ENCODE data around the gene POU6F2. TPM values are rescaled to one million over a fixed set of nuclear protein-coding genes. Genes with fewer than 3 reads are reported as not detected.
"Not testable (repeated sequence)": the region's sequence is repeated elsewhere in the genome, so short reads cannot be mapped to it uniquely, and the experiment has no call there.

Gene POU6F2
- total and polyA plus RNA-seq, 5 donors from 2014 or later: not detected

GRCh38 chr7:39181398-39181797 is 203.7 kb downstream of the POU6F2 start:
- no peak for DNase-seq
- Mint-ChIP-seq H3K9me3 (peaks cover 0 to 1% (median 0%) of the 10 kb centered on the region in 7 donors), H3K4me3 (no peak overlapping the region), H3K4me1 (no peaks in the 10 kb centered on the region), H3K27me3 (no peaks in the 10 kb centered on the region), H3K27ac (no peak overlapping the region), H3K36me3 (no peaks in the 10 kb centered on the region)
- H3K36me3 ChIP-seq (ENCODE audit: control insufficient read depth, insufficient read depth, low read length): no peaks in the 10 kb centered on the region
- H3K27ac ChIP-seq (ENCODE audit: insufficient read depth, low read length, poor library complexity, severe bottlenecking): no peak overlapping the region
- no peak overlapping the region for H3K4me3 ChIP-seq (ENCODE audit: low read depth, low read length)
- H3K4me1 ChIP-seq (ENCODE audit: control insufficient read depth, insufficient read depth, low read length, poor library complexity, severe bottlenecking): no peaks in the 10 kb centered on the region
- ATAC-seq (ENCODE audit: low read depth in 2 of 2): no peak
- no peaks in the 10 kb centered on the region for H3K27me3 ChIP-seq (ENCODE audit: control insufficient read depth, insufficient read depth, low read length)
- no peaks in the 10 kb centered on the region for H3K9me3 ChIP-seq (ENCODE audit: control insufficient read depth in 2 of 2, low read length in 2 of 2)

- H3K36me3 Mint-ChIP-seq: no peaks in the 10 kb centered on the region
- no peak overlapping the region for H3K4me3 Mint-ChIP-seq
- H3K27me3 Mint-ChIP-seq: no peaks in the 10 kb centered on the region
- H3K27ac Mint-ChIP-seq: no peak overlapping the region
- H3K4me3 ChIP-seq (ENCODE audit: low read depth, low read length): no peak overlapping the region
- H3K27me3 ChIP-seq (ENCODE audit: control insufficient read depth, insufficient read depth, low read length): no peaks in the 10 kb centered on the region
- H3K9me3 Mint-ChIP-seq: peaks cover 0 to 1% (median 0%) of the 10 kb centered on the region in 7 donors
- H3K4me1 Mint-ChIP-seq: no peaks in the 10 kb centered on the region
- no peaks in the 10 kb centered on the region for H3K36me3 ChIP-seq (ENCODE audit: control insufficient read depth, insufficient read depth, low read length)
- no peaks in the 10 kb centered on the region for H3K9me3 ChIP-seq (ENCODE audit: control insufficient read depth in 2 of 2, low read length in 2 of 2)
- H3K27ac ChIP-seq (ENCODE audit: insufficient read depth, low read length, poor library complexity, severe bottlenecking): no peak overlapping the region
- no peaks in the 10 kb centered on the region for H3K4me1 ChIP-seq (ENCODE audit: control insufficient read depth, insufficient read depth, low read length, poor library complexity, severe bottlenecking)
- DNase-seq: no peak
- no peak for ATAC-seq (ENCODE audit: low read depth in 2 of 2)
These were observed 206.1 kb downstream of the POU6F2 start for GRCh38 chr7:39183796-39184195.

GRCh38 chr7:39184391-39184790 is 206.7 kb downstream of the POU6F2 start:
- Histone ChIP-seq H3K36me3 (ENCODE audit: control insufficient read depth, insufficient read depth, low read length) (no peaks in the 10 kb centered on the region), H3K27ac (ENCODE audit: insufficient read depth, low read length, poor library complexity, severe bottlenecking) (no peak overlapping the region), H3K4me3 (ENCODE audit: low read depth, low read length) (no peak overlapping the region), H3K9me3 (ENCODE audit: control insufficient read depth in 2 of 2, low read length in 2 of 2) (no peaks in the 10 kb centered on the region), H3K4me1 (ENCODE audit: control insufficient read depth, insufficient read depth, low read length, poor library complexity, severe bottlenecking) (no peaks in the 10 kb centered on the region), H3K27me3 (ENCODE audit: control insufficient read depth, insufficient read depth, low read length) (no peaks in the 10 kb centered on the region)
- no peak for ATAC-seq (ENCODE audit: low read depth in 2 of 2)
- no peak overlapping the region for H3K4me3 Mint-ChIP-seq
- H3K27ac Mint-ChIP-seq: no peak overlapping the region
- no peaks in the 10 kb centered on the region for H3K27me3 Mint-ChIP-seq
- H3K9me3 Mint-ChIP-seq: peaks cover 0 to 1% (median 0%) of the 10 kb centered on the region in 7 donors
- H3K36me3 Mint-ChIP-seq: no peaks in the 10 kb centered on the region
- H3K4me1 Mint-ChIP-seq: no peaks in the 10 kb centered on the region
- no peak for DNase-seq

- no peak overlapping the region for H3K4me3 ChIP-seq (ENCODE audit: low read depth, low read length)
- H3K9me3 Mint-ChIP-seq: no peaks in the 10 kb centered on the region
- H3K27me3 ChIP-seq (ENCODE audit: control insufficient read depth, insufficient read depth, low read length): no peaks in the 10 kb centered on the region
These were observed 208.4 kb downstream of the POU6F2 start for GRCh38 chr7:39186131-39186530.

GRCh38 chr7:39186671-39187070 is 209.0 kb downstream of the POU6F2 start:
- H3K27ac ChIP-seq (ENCODE audit: insufficient read depth, low read length, poor library complexity, severe bottlenecking): no peak overlapping the region
- ATAC-seq (ENCODE audit: low read depth in 2 of 2) (no peak), DNase-seq (no peak)
- H3K4me3 ChIP-seq (ENCODE audit: low read depth, low read length): no peak overlapping the region
- no peaks in the 10 kb centered on the region for H3K27me3 ChIP-seq (ENCODE audit: control insufficient read depth, insufficient read depth, low read length)
- H3K27me3 Mint-ChIP-seq: no peaks in the 10 kb centered on the region
- H3K36me3 ChIP-seq (ENCODE audit: control insufficient read depth, insufficient read depth, low read length): no peaks in the 10 kb centered on the region
- H3K36me3 Mint-ChIP-seq: no peaks in the 10 kb centered on the region
- H3K4me1 ChIP-seq (ENCODE audit: control insufficient read depth, insufficient read depth, low read length, poor library complexity, severe bottlenecking): no peaks in the 10 kb centered on the region
- no peaks in the 10 kb centered on the region for H3K4me1 Mint-ChIP-seq
- H3K9me3 Mint-ChIP-seq: no peaks in the 10 kb centered on the region
- no peaks in the 10 kb centered on the region for H3K9me3 ChIP-seq (ENCODE audit: control insufficient read depth in 2 of 2, low read length in 2 of 2)
- no peak overlapping the region for H3K27ac Mint-ChIP-seq
- no peak overlapping the region for H3K4me3 Mint-ChIP-seq

More at GRCh38 chr7:39186131-39186530, 208.4 kb downstream of the POU6F2 start:
- Mint-ChIP-seq H3K27me3 (no peaks in the 10 kb centered on the region), H3K36me3 (no peaks in the 10 kb centered on the region), H3K4me1 (no peaks in the 10 kb centered on the region), H3K27ac (no peak overlapping the region), H3K4me3 (no peak overlapping the region)
- DNase-seq (no peak), ATAC-seq (ENCODE audit: low read depth in 2 of 2) (no peak)
- Histone ChIP-seq H3K9me3 (ENCODE audit: control insufficient read depth in 2 of 2, low read length in 2 of 2) (no peaks in the 10 kb centered on the region), H3K36me3 (ENCODE audit: control insufficient read depth, insufficient read depth, low read length) (no peaks in the 10 kb centered on the region), H3K27ac (ENCODE audit: insufficient read depth, low read length, poor library complexity, severe bottlenecking) (no peak overlapping the region), H3K4me1 (ENCODE audit: control insufficient read depth, insufficient read depth, low read length, poor library complexity, severe bottlenecking) (no peaks in the 10 kb centered on the region)

- Mint-ChIP-seq H3K4me1 (no peaks in the 10 kb centered on the region), H3K36me3 (no peaks in the 10 kb centered on the region), H3K27me3 (no peaks in the 10 kb centered on the region), H3K9me3 (no peaks in the 10 kb centered on the region), H3K27ac (no peak overlapping the region), H3K4me3 (no peak overlapping the region)
- Histone ChIP-seq H3K4me3 (ENCODE audit: low read depth, low read length) (no peak overlapping the region), H3K27ac (ENCODE audit: insufficient read depth, low read length, poor library complexity, severe bottlenecking) (no peak overlapping the region), H3K4me1 (ENCODE audit: control insufficient read depth, insufficient read depth, low read length, poor library complexity, severe bottlenecking) (no peaks in the 10 kb centered on the region), H3K9me3 (ENCODE audit: control insufficient read depth in 2 of 2, low read length in 2 of 2) (no peaks in the 10 kb centered on the region), H3K27me3 (ENCODE audit: control insufficient read depth, insufficient read depth, low read length) (no peaks in the 10 kb centered on the region), H3K36me3 (ENCODE audit: control insufficient read depth, insufficient read depth, low read length) (no peaks in the 10 kb centered on the region)
- ATAC-seq (ENCODE audit: low read depth in 2 of 2) (no peak), DNase-seq (no peak)
These were observed 209.4 kb downstream of the POU6F2 start for GRCh38 chr7:39187130-39187529.

- no peaks in the 10 kb centered on the region for H3K9me3 ChIP-seq (ENCODE audit: control insufficient read depth in 2 of 2, low read length in 2 of 2)
- no peak overlapping the region for H3K27ac ChIP-seq (ENCODE audit: insufficient read depth, low read length, poor library complexity, severe bottlenecking)
- H3K4me1 Mint-ChIP-seq: no peaks in the 10 kb centered on the region
- peaks cover 5% of the 10 kb centered on the region for H3K27me3 Mint-ChIP-seq
- no peak overlapping the region for H3K4me3 Mint-ChIP-seq
- H3K4me1 ChIP-seq (ENCODE audit: control insufficient read depth, insufficient read depth, low read length, poor library complexity, severe bottlenecking): no peaks in the 10 kb centered on the region
- no peak overlapping the region for H3K4me3 ChIP-seq (ENCODE audit: low read depth, low read length)
- no peak for ATAC-seq (ENCODE audit: low read depth in 2 of 2)
- no peaks in the 10 kb centered on the region for H3K9me3 Mint-ChIP-seq
- H3K27me3 ChIP-seq (ENCODE audit: control insufficient read depth, insufficient read depth, low read length): no peaks in the 10 kb centered on the region
- DNase-seq: no peak
- H3K36me3 Mint-ChIP-seq: no peaks in the 10 kb centered on the region
- H3K27ac Mint-ChIP-seq: no peak overlapping the region
- no peaks in the 10 kb centered on the region for H3K36me3 ChIP-seq (ENCODE audit: control insufficient read depth, insufficient read depth, low read length)
These were observed 214.8 kb downstream of the POU6F2 start for GRCh38 chr7:39192476-39192875.

- not testable (repeated sequence) for H3K27ac ChIP-seq (ENCODE audit: insufficient read depth, low read length, poor library complexity, severe bottlenecking); H3K27ac Mint-ChIP-seq; ATAC-seq (ENCODE audit: low read depth in 2 of 2)
These were observed 216.7 kb downstream of the POU6F2 start for GRCh38 chr7:39194388-39194787.

More at GRCh38 chr7:39194388-39194787, 216.7 kb downstream of the POU6F2 start:
- H3K4me3 ChIP-seq (ENCODE audit: low read depth, low read length); H3K27me3 Mint-ChIP-seq; H3K36me3 Mint-ChIP-seq; H3K9me3 Mint-ChIP-seq; H3K4me1 ChIP-seq (ENCODE audit: control insufficient read depth, insufficient read depth, low read length, poor library complexity, severe bottlenecking); DNase-seq; H3K36me3 ChIP-seq (ENCODE audit: control insufficient read depth, insufficient read depth, low read length); H3K27me3 ChIP-seq (ENCODE audit: control insufficient read depth, insufficient read depth, low read length); H3K4me1 Mint-ChIP-seq; H3K9me3 ChIP-seq (ENCODE audit: control insufficient read depth in 2 of 2, low read length in 2 of 2); H3K4me3 Mint-ChIP-seq: not testable (repeated sequence)

All from CD4-positive, CD25-positive, alpha-beta regulatory T cell (primary cell).